GM21619 (cell line): Measurements from ENCODE around the gene CD300H.

Experiments used
- ATAC-seq: cut with Tn5 transposase; IDR thresholded peaks from one replicate; pipeline ENCODE4 v1.9.1; 2021; ENCODE audit not compliant: unreplicated experiment

Gene CD300H

GRCh38 chr17:74567397-74567796, at the start of gene CD300H:
TSS of gene CD300H (minus strand) at chr17:74567509.
- ATAC-seq, result no peak

GRCh38 chr17:74616696-74617095, 49.4 kb upstream of the CD300H start:
- ATAC-seq, result no peak

- ATAC-seq, result no peak
These were observed 44.7 kb upstream of the CD300H start for GRCh38 chr17:74612046-74612445.

GRCh38 chr17:74610108-74610507, 42.8 kb upstream of the CD300H start:
- ATAC-seq, result no peak

GRCh38 chr17:74608511-74608910, 41.2 kb upstream of the CD300H start:
- ATAC-seq, result no peak

- ATAC-seq, result no peak
These were observed 39.9 kb upstream of the CD300H start for GRCh38 chr17:74607221-74607620.

GRCh38 chr17:74606050-74606449, 38.7 kb upstream of the CD300H start:
- no peak for ATAC-seq

- no peak for ATAC-seq
These were observed 38.1 kb upstream of the CD300H start for GRCh38 chr17:74605361-74605760.

GRCh38 chr17:74604761-74605160, 37.5 kb upstream of the CD300H start:
- ATAC-seq, result no peak

GRCh38 chr17:74604200-74604599, 36.9 kb upstream of the CD300H start:
- ATAC-seq, result no peak

- ATAC-seq, result no peak
These were observed 36.4 kb upstream of the CD300H start for GRCh38 chr17:74603746-74604145.

GRCh38 chr17:74603037-74603635, 35.8 kb upstream of the CD300H start:
- no peak for ATAC-seq

- ATAC-seq, result no peak
These were observed 34.7 kb upstream of the CD300H start for GRCh38 chr17:74601944-74602572.

GRCh38 chr17:74599448-74599939, 32.2 kb upstream of the CD300H start:
- ATAC-seq, result no peak

GRCh38 chr17:74599023-74599399, 31.7 kb upstream of the CD300H start:
- ATAC-seq, result no peak

GRCh38 chr17:74598346-74599022, 31.2 kb upstream of the CD300H start:
- ATAC-seq, result no peak

- no peak for ATAC-seq
These were observed 29.9 kb upstream of the CD300H start for GRCh38 chr17:74597069-74597790.

- ATAC-seq, result no peak
These were observed 27.9 kb upstream of the CD300H start for GRCh38 chr17:74595037-74595750.

- ATAC-seq, result no peak
These were observed 25.0 kb upstream of the CD300H start, which contains the start of gene CD300LD for GRCh38 chr17:74592087-74592990. TSS of gene CD300LD (minus strand) at chr17:74592283. CDS start at chr17:74592202, 81 bp downstream.

- ATAC-seq, result no peak
These were observed 24.2 kb upstream of the CD300H start for GRCh38 chr17:74591503-74591902.
